Stimulated activated CD8-positive, alpha-beta memory T cell treated with anti-CD3 and anti-CD28 coated beads, Interleukin-15, amount 100 ng/mL, for 24 hours (primary cell): Measurements from ENCODE around the gene SFRP2.

Source experiments
- DNase-seq: peaks from one replicate; pipeline ENCODE4 v3.0.0-alpha.2; 2020; ENCODE audit warnings: low read depth

SFRP2 gene

GRCh38 chr4:153794006-153794405 lies 5.1 kb upstream of the SFRP2 start:
- no peak for DNase-seq

- no peak for DNase-seq
These were observed 3.9 kb upstream of the SFRP2 start for GRCh38 chr4:153792618-153793247.

- DNase-seq, result no peak
These were observed 3.1 kb upstream of the SFRP2 start for GRCh38 chr4:153791746-153792617.

GRCh38 chr4:153790962-153791551 lies 2.2 kb upstream of the SFRP2 start:
- DNase-seq, result no peak

- DNase-seq, result no peak
These were observed 1.6 kb upstream of the SFRP2 start for GRCh38 chr4:153790500-153790865.

GRCh38 chr4:153789741-153790499 lies 1.0 kb upstream of the SFRP2 start:
- DNase-seq, result no peak

GRCh38 chr4:153788051-153788412 lies 851 bp downstream of the SFRP2 start:
- DNase-seq, result no peak

- DNase-seq, result no peak
These were observed 1.3 kb downstream of the SFRP2 start for GRCh38 chr4:153787575-153787974.

GRCh38 chr4:153787061-153787560 lies 1.8 kb downstream of the SFRP2 start:
- no peak for DNase-seq

GRCh38 chr4:153785910-153786721 lies 2.8 kb downstream of the SFRP2 start:
- DNase-seq, result no peak

GRCh38 chr4:153784166-153784699 lies 4.7 kb downstream of the SFRP2 start:
- DNase-seq, result no peak

- DNase-seq, result no peak
These were observed 6.3 kb downstream of the SFRP2 start for GRCh38 chr4:153782581-153782980.

- DNase-seq, result no peak
These were observed 7.0 kb downstream of the SFRP2 start for GRCh38 chr4:153781717-153782416.

- DNase-seq, result no peak
These were observed 7.6 kb downstream of the SFRP2 start for GRCh38 chr4:153781280-153781679.

- DNase-seq, result no peak
These were observed 8.0 kb downstream of the SFRP2 start for GRCh38 chr4:153780876-153781275.

- no peak for DNase-seq
These were observed 8.7 kb downstream of the SFRP2 start for GRCh38 chr4:153780221-153780620.

GRCh38 chr4:153778383-153778782 lies 10.5 kb downstream of the SFRP2 start:
- DNase-seq, result no peak

GRCh38 chr4:153777421-153777820 lies 11.5 kb downstream of the SFRP2 start:
- no peak for DNase-seq

GRCh38 chr4:153776601-153777000 lies 12.3 kb downstream of the SFRP2 start:
- no peak for DNase-seq

- DNase-seq, result no peak
These were observed 15.6 kb downstream of the SFRP2 start for GRCh38 chr4:153773236-153773690.
